ENCODE measurements around the gene STAMBPL1.
"Not testable (repeated sequence)": the region's sequence is repeated elsewhere in the genome, so short reads cannot be mapped to it uniquely, and the experiment has no call there.

Gene STAMBPL1

GRCh38 chr10:88923520-88923919, 43.5 kb downstream of the STAMBPL1 start:
- no peak for DNase-seq

DNA sequence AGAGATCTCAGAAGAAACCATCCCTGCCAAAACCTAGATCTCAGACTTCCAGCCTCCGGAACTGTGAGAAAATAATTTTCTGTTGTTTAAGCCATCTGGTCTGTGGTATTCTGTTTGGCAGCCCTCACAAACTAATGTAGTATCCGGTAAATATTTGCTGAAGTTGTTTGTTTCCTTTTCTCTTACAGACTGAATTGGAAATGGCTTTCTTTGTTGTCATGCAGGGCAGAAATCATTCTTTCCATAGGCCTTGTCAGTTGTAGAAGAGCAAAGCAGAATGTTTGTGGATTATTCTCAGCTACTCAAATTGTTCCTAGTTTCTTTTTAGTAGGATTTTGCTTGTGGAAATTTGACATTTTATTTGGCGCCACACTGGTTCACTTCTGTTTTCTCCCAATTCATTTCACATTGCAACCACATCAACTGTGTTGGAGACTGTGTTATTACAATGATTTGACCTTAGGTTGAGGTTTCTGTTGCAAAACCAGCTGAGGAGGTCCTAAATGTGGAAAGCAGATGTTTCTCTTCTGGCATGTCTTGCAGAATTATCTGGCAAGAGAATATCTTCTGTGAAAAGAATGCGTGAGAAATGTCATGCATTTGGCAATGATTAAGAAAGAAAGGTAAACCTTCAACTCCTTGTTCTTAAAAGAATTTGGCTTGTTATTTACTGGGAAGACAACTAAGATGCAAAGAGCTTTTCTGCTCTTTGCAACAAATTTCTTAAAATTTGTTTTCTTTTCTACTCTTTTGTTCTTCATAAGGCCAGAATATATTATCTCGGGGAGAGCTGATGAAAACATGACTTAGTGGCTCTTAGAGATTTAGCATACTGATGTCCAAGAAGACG, 46.7 kb downstream of the STAMBPL1 start:
- no peak for DNase-seq

GRCh38 chr10:88927416-88927690, 47.3 kb downstream of the STAMBPL1 start:
- DNase-seq: no peak

GRCh38 chr10:88928254-88928653, 48.2 kb downstream of the STAMBPL1 start:
- no peak for DNase-seq

DNA sequence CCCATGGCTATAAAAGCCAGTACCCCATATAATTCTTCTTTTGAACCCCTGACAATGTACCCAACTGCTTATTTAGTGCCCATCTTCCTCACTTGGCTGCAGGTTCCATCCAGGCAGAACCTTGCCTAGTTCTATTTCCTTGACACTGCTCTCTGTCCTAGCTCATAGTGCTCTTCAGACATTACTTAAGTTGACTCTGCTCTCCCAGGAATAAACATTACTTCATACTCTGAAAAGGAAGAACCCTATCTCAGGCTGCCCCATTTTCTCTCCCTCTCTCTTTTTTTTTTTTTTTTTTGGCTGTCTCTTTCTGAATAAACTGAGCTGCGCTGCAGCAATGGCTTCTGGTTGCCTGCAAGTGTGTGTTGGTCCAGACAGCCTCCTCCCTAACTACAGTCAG, 51.5 kb downstream of the STAMBPL1 start:
- DNase-seq: no peak

DNA sequence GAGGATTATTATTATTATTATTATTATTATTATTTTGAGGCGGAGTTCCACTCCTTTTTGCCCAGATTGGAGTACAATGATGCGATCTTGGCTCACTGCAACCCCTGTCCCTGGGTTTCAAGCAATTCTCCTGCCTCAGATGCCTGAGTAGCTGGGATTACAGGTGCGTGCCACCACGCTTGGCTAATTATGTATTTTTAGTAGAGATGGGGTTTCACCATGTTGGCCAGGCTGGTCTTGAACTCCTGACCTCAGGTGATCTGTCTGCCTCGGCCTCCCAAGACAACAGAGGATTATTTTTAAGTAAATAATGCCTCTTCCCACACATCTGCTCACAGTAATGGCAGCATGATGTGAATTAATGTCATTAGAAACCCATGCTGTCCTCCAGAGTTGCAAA, 52.0 kb downstream of the STAMBPL1 start:
- not testable (repeated sequence) for DNase-seq

GRCh38 chr10:88932539-88933256, 52.7 kb downstream of the STAMBPL1 start:
- peak; percentile 17 for DNase-seq

GRCh38 chr10:88933564-88933963, 53.5 kb downstream of the STAMBPL1 start:
- no peak for DNase-seq

- peak; percentile 20 for DNase-seq
These were observed 55.0 kb downstream of the STAMBPL1 start for GRCh38 chr10:88934900-88935672.

DNA sequence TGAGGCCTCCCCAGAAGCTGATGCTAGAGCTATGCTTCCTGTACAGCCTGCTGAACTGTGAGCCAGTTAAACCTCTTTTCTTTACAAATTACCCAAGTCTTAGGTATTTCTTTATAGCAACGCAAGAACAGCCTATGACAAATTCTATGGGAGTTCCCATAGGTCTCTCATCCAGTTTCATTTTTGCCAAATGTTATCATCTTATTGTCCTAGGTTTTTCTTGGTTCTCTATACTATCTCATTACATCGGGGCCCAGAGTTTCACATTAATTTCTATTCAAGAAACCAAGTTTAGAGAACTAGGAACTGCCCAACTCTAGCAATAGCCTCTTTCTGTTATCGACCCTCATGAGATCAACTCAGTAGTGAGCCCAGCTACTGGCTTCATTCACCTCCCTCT, 56.6 kb downstream of the STAMBPL1 start:
- DNase-seq: no peak

- no peak for DNase-seq
These were observed 58.0 kb downstream of the STAMBPL1 start for GRCh38 chr10:88938039-88938438.

- no peak for DNase-seq
These were observed 58.9 kb downstream of the STAMBPL1 start for GRCh38 chr10:88938938-88939337.

GRCh38 chr10:88941026-88941425, 61.0 kb downstream of the STAMBPL1 start:
- DNase-seq: no peak

DNA sequence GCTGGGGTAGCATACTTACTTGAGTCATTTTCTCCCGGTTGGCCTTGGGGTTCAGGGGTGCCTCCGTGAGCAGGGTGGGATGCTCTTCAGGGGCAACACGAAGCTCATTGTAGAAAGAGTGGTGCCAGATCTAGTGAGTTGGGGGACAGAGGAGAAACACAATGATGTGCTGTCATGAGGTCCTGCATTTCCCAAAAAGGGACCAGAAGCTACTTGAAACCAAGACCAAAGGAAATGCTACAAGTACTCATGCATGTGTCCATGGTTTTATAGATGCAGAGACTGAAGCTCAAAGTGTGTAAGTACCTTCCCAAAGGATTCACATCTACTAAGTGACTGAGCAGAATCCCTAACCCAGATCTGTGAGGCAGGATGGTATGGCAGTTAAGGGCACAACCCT, 63.7 kb downstream of the STAMBPL1 start:
- no peak for DNase-seq

- DNase-seq: no peak
These were observed 64.8 kb downstream of the STAMBPL1 start for GRCh38 chr10:88944813-88945212.

GRCh38 chr10:88946200-88946599, 66.2 kb downstream of the STAMBPL1 start:
- no peak for DNase-seq

GRCh38 chr10:88946965-88947590, 67.0 kb downstream of the STAMBPL1 start:
- no peak for DNase-seq

- DNase-seq: no peak
These were observed 69.0 kb downstream of the STAMBPL1 start for GRCh38 chr10:88949051-88949450.

- DNase-seq: no peak
These were observed 70.1 kb downstream of the STAMBPL1 start for GRCh38 chr10:88949912-88950837.

DNA sequence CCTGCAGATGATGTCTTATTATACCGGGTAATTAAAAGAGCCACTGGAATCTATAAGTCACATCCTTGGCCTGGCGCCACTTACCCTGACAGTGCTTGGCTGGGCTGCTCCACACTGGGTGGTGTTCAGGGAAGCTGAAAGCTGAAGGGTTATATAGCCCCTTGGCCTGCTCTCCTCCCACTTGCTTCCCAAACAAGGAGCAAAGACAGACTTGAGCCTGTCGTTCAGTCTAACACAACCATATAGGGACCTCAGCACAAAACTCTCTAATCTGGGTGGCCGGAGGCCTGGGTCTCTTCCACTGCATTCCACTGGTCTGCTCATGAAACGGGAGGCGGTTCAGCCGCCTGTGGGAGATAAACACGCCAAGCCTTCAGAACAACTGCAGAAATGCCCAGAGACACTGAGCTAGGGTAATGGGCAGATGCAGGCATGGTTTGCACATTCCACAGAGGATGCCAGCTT, 72.6 kb downstream of the STAMBPL1 start, which contains the start of gene ACTA2:
ACTA2 (minus strand) TSS at position 127 of the 465 bp plus-strand sequence. CDS start 3,843 bp downstream, outside the sequence.
- no peak for DNase-seq

GRCh38 chr10:88953662-88954061, 73.6 kb downstream of the STAMBPL1 start:
- DNase-seq: no peak

Data from 8988T (cell line).